ENCODE results near the gene CYTH1.

CYTH1 gene

GRCh38 chr17:78734793-78735641 lies 47.1 kb downstream of the CYTH1 start:
- DNase-seq (ENCODE audit: low spot score) = no peak

- DNase-seq (ENCODE audit: low spot score) = no peak
Measured at GRCh38 chr17:78732354-78732753, 49.7 kb downstream of the CYTH1 start.

- DNase-seq (ENCODE audit: low spot score) = no peak
Measured at GRCh38 chr17:78731904-78732303, 50.2 kb downstream of the CYTH1 start.

GRCh38 chr17:78729641-78730040 lies 52.4 kb downstream of the CYTH1 start:
- no peak for DNase-seq (ENCODE audit: low spot score)

GRCh38 chr17:78728495-78728894 lies 53.6 kb downstream of the CYTH1 start:
- no peak for DNase-seq (ENCODE audit: low spot score)

GRCh38 chr17:78727476-78728229 lies 54.4 kb downstream of the CYTH1 start:
- no peak for DNase-seq (ENCODE audit: low spot score)

GRCh38 chr17:78727057-78727456 lies 55.0 kb downstream of the CYTH1 start:
- no peak for DNase-seq (ENCODE audit: low spot score)

GRCh38 chr17:78726513-78726912 lies 55.6 kb downstream of the CYTH1 start:
- no peak for DNase-seq (ENCODE audit: low spot score)

GRCh38 chr17:78725448-78726021 lies 56.5 kb downstream of the CYTH1 start:
- no peak for DNase-seq (ENCODE audit: low spot score)

GRCh38 chr17:78724999-78725398 lies 57.1 kb downstream of the CYTH1 start:
- DNase-seq (ENCODE audit: low spot score) = no peak

GRCh38 chr17:78724544-78724943 lies 57.5 kb downstream of the CYTH1 start:
- no peak for DNase-seq (ENCODE audit: low spot score)

- no peak for DNase-seq (ENCODE audit: low spot score)
Measured at GRCh38 chr17:78723957-78724356, 58.1 kb downstream of the CYTH1 start.

GRCh38 chr17:78723001-78723796 lies 58.9 kb downstream of the CYTH1 start:
- no peak for DNase-seq (ENCODE audit: low spot score)

- no peak for DNase-seq (ENCODE audit: low spot score)
Measured at GRCh38 chr17:78722246-78722761, 59.8 kb downstream of the CYTH1 start.

GRCh38 chr17:78719630-78720298 lies 62.3 kb downstream of the CYTH1 start:
- no peak for DNase-seq (ENCODE audit: low spot score)

- no peak for DNase-seq (ENCODE audit: low spot score)
Measured at GRCh38 chr17:78718575-78719208, 63.4 kb downstream of the CYTH1 start.

- DNase-seq (ENCODE audit: low spot score) = no peak
Measured at GRCh38 chr17:78717431-78717980, 64.6 kb downstream of the CYTH1 start.

GRCh38 chr17:78716814-78717393 lies 65.2 kb downstream of the CYTH1 start:
- DNase-seq (ENCODE audit: low spot score) = no peak

GRCh38 chr17:78716292-78716691 lies 65.8 kb downstream of the CYTH1 start:
- DNase-seq (ENCODE audit: low spot score) = no peak

GRCh38 chr17:78715876-78716275 lies 66.2 kb downstream of the CYTH1 start:
- DNase-seq (ENCODE audit: low spot score) = no peak

Data from RKO (cell line).